ENCODE data around the gene ZNF682. TPM values are rescaled to one million over a fixed set of nuclear protein-coding genes. Genes with fewer than 3 reads are reported as not detected.
A peak's percentile ranks its signal among the peaks of the same experiment; 100 is the strongest.
"Not testable (repeated sequence)": the region's sequence is repeated elsewhere in the genome, so short reads cannot be mapped to it uniquely, and the experiment has no call there.

Gene ZNF682
- total and polyA plus RNA-seq, 2 donors (not counting 1 experiment from before 2014, with no cell fraction given), result 2.0 to 11.3 TPM

DNA sequence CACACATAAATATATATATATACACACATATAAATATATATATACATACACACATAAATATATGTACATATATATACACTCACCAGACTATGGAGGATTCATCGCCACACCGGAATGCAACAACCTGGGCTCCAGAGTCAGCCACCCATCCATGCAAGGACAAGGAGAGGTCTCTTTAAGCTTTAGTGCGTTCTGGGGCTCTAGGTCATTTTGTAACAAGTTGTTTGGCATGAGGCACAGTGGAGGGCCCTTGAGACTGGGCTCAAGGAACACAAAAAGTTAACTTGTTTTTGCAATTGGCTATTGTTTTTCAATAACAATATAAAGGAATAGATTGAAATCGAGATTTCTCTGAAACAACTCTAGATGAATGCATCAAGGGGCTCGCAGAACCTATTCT, 33.6 kb upstream of the ZNF682 start:
- H4K20me1 ChIP-seq (ENCODE audit: control insufficient read depth, insufficient read depth, low read length, poor library complexity, severe bottlenecking), result no peaks in the 10 kb centered on the region
- DNase-seq (no peak), ATAC-seq (ENCODE audit: low read depth) (no peak)
- peaks cover 0 to 33% (median 0%) of the 10 kb centered on the region in 3 donors for H3K9me3 ChIP-seq (ENCODE audit: control extremely low read depth in 1 of 3, control insufficient read depth in 2 of 3, insufficient read depth in 1 of 3, low read length in 2 of 3)
- POLR2A ChIA-PET, result no interaction called here
- peaks cover 0 to 1% of the 10 kb centered on the region in 2 donors for H3K4me1 ChIP-seq (ENCODE audit: control insufficient read depth in 2 of 2, insufficient read depth in 2 of 2, low read length in 2 of 2)
- Mint-ChIP-seq H3K4me3 (no peak overlapping the region), H3K4me1 (peaks cover 4% of the 10 kb centered on the region), H3K27me3 (peaks cover 17% of the 10 kb centered on the region), H3K27ac (no peak overlapping the region), H3K9me3 (ENCODE audit: insufficient read depth) (no peaks in the 10 kb centered on the region)
- H3K27me3 ChIP-seq (replicated peaks in 1 of 4; ENCODE audit: control extremely low read depth in 1 of 4, control insufficient read depth in 3 of 4, insufficient read depth in 4 of 4, low read length in 3 of 4), result peaks cover 0 to 6% (median 2%) of the 10 kb centered on the region in 4 experiments
- 90% methylated on average over 2 of the region's 5 CpGs for whole genome bisulfite sequencing (ENCODE audit: insufficient coverage)
- no peak for TF ChIP-seq EZH2 (IDR thresholded peaks at IDR 0.05; ENCODE audit: borderline replicate concordance, insufficient read depth, low read depth, low read length, poor library complexity, severe bottlenecking)
- TF ChIP-seq, protein P1, sequence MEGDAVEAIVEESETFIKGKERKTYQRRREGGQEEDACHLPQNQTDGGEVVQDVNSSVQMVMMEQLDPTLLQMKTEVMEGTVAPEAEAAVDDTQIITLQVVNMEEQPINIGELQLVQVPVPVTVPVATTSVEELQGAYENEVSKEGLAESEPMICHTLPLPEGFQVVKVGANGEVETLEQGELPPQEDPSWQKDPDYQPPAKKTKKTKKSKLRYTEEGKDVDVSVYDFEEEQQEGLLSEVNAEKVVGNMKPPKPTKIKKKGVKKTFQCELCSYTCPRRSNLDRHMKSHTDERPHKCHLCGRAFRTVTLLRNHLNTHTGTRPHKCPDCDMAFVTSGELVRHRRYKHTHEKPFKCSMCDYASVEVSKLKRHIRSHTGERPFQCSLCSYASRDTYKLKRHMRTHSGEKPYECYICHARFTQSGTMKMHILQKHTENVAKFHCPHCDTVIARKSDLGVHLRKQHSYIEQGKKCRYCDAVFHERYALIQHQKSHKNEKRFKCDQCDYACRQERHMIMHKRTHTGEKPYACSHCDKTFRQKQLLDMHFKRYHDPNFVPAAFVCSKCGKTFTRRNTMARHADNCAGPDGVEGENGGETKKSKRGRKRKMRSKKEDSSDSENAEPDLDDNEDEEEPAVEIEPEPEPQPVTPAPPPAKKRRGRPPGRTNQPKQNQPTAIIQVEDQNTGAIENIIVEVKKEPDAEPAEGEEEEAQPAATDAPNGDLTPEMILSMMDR (IDR thresholded peaks at IDR 0.05), result no peak
- CTCF ChIA-PET, result no interaction called here
- H3K79me2 ChIP-seq (ENCODE audit: control insufficient read depth, insufficient read depth, low read length), result peaks cover under 1% of the 10 kb centered on the region
- H3K36me3 ChIP-seq (replicated peaks in 1 of 2; ENCODE audit: control extremely low read depth in 1 of 2, control insufficient read depth in 1 of 2, extremely low read depth in 1 of 2, insufficient read depth in 2 of 2, low read length in 1 of 2), result no peaks in the 10 kb centered on the region
- no peak overlapping the region for H3K4me3 ChIP-seq (ENCODE audit: control extremely low read depth in 1 of 5, extremely low read depth in 1 of 5, insufficient read depth in 1 of 5, low read depth in 2 of 5, low read length in 4 of 5)
- no peak overlapping the region for H3K4me2 ChIP-seq (replicated peaks; ENCODE audit: low read depth, low read length, poor library complexity, severe bottlenecking)
- H3K27ac ChIP-seq (ENCODE audit: low read length in 2 of 2), result no peak overlapping the region
- no peak overlapping the region for H2AFZ ChIP-seq (ENCODE audit: insufficient read depth, low read depth, low read length, poor library complexity, severe bottlenecking)
- H3K9ac ChIP-seq (ENCODE audit: low read length), result no peak overlapping the region
- intact Hi-C loops (cut with micrococcal nuclease), result loop anchor here (10.0 kb wide), 1 partner anchor 558 kb away; the partner anchor contains the start of genes NDUFA13 and TSSK6

- DNase-seq (no peak), ATAC-seq (ENCODE audit: low read depth) (no peak)
- TF ChIP-seq, protein P1 (IDR thresholded peaks at IDR 0.05), result no peak
- TF ChIP-seq EZH2 (IDR thresholded peaks at IDR 0.05; ENCODE audit: borderline replicate concordance, insufficient read depth, low read depth, low read length, poor library complexity, severe bottlenecking), result no peak
- Histone ChIP-seq H3K9me3 (ENCODE audit: control extremely low read depth in 1 of 3, control insufficient read depth in 2 of 3, insufficient read depth in 1 of 3, low read length in 2 of 3) (peaks cover 0 to 19% (median 2%) of the 10 kb centered on the region in 3 donors), H3K4me1 (ENCODE audit: control insufficient read depth in 2 of 2, insufficient read depth in 2 of 2, low read length in 2 of 2) (no peaks in the 10 kb centered on the region), H3K36me3 (replicated peaks in 1 of 2; ENCODE audit: control extremely low read depth in 1 of 2, control insufficient read depth in 1 of 2, extremely low read depth in 1 of 2, insufficient read depth in 2 of 2, low read length in 1 of 2) (no peaks in the 10 kb centered on the region), H3K79me2 (ENCODE audit: control insufficient read depth, insufficient read depth, low read length) (no peaks in the 10 kb centered on the region), H3K27ac (ENCODE audit: low read length in 2 of 2) (no peak overlapping the region), H3K9ac (ENCODE audit: low read length) (no peak overlapping the region), H2AFZ (ENCODE audit: insufficient read depth, low read depth, low read length, poor library complexity, severe bottlenecking) (no peak overlapping the region), H3K27me3 (replicated peaks in 1 of 4; ENCODE audit: control extremely low read depth in 1 of 4, control insufficient read depth in 3 of 4, insufficient read depth in 4 of 4, low read length in 3 of 4) (peaks cover 0 to 18% (median 6%) of the 10 kb centered on the region in 4 experiments), H4K20me1 (ENCODE audit: control insufficient read depth, insufficient read depth, low read length, poor library complexity, severe bottlenecking) (no peaks in the 10 kb centered on the region), H3K4me2 (replicated peaks; ENCODE audit: low read depth, low read length, poor library complexity, severe bottlenecking) (no peak overlapping the region), H3K4me3 (ENCODE audit: control extremely low read depth in 1 of 5, extremely low read depth in 1 of 5, insufficient read depth in 1 of 5, low read depth in 2 of 5, low read length in 4 of 5) (no peak overlapping the region)
- no CpG with 5 or more reads among the region's 2 CpGs for WGBS (ENCODE audit: insufficient coverage)
- no peak overlapping the region for H3K27ac Mint-ChIP-seq
- H3K9me3 Mint-ChIP-seq (ENCODE audit: insufficient read depth), result no peaks in the 10 kb centered on the region
- H3K4me1 Mint-ChIP-seq, result no peaks in the 10 kb centered on the region
- H3K27me3 Mint-ChIP-seq, result peaks cover 24% of the 10 kb centered on the region
- ChIA-PET POLR2A (no interaction called here), CTCF (no interaction called here)
- intact Hi-C loops (cut with micrococcal nuclease), result loop anchor here (10.0 kb wide), 1 partner anchor 556 kb away; the partner anchor contains the start of genes NDUFA13 and TSSK6
- H3K4me3 Mint-ChIP-seq, result no peak overlapping the region
Measured at GRCh38 chr19:20070691-20071090, 31.4 kb upstream of the ZNF682 start.

- H3K4me1 Mint-ChIP-seq, result not testable (repeated sequence)
Measured at GRCh38 chr19:20068559-20068958, 29.3 kb upstream of the ZNF682 start.

More at GRCh38 chr19:20068559-20068958, 29.3 kb upstream of the ZNF682 start:
- H3K27ac ChIP-seq (ENCODE audit: low read length in 2 of 2); H3K4me1 ChIP-seq (ENCODE audit: control insufficient read depth in 2 of 2, insufficient read depth in 2 of 2, low read length in 2 of 2); H4K20me1 ChIP-seq (ENCODE audit: control insufficient read depth, insufficient read depth, low read length, poor library complexity, severe bottlenecking); CTCF ChIA-PET; H3K4me2 ChIP-seq (replicated peaks; ENCODE audit: low read depth, low read length, poor library complexity, severe bottlenecking); H3K4me3 ChIP-seq (ENCODE audit: control extremely low read depth in 1 of 5, extremely low read depth in 1 of 5, insufficient read depth in 1 of 5, low read depth in 2 of 5, low read length in 4 of 5); H3K9ac ChIP-seq (ENCODE audit: low read length); H3K4me3 Mint-ChIP-seq; H3K27ac Mint-ChIP-seq; H3K9me3 Mint-ChIP-seq (ENCODE audit: insufficient read depth); ATAC-seq (ENCODE audit: low read depth); intact Hi-C loops (cut with micrococcal nuclease); DNase-seq; H3K79me2 ChIP-seq (ENCODE audit: control insufficient read depth, insufficient read depth, low read length); H3K36me3 ChIP-seq (replicated peaks in 1 of 2; ENCODE audit: control extremely low read depth in 1 of 2, control insufficient read depth in 1 of 2, extremely low read depth in 1 of 2, insufficient read depth in 2 of 2, low read length in 1 of 2): not testable (repeated sequence)
- 54% methylated on average over 7 of the region's 7 CpGs for WGBS (ENCODE audit: insufficient coverage)
- peaks cover 0 to 16% (median 2%) of the 10 kb centered on the region in 3 donors for H3K9me3 ChIP-seq (ENCODE audit: control extremely low read depth in 1 of 3, control insufficient read depth in 2 of 3, insufficient read depth in 1 of 3, low read length in 2 of 3)
- peaks cover 24% of the 10 kb centered on the region for H3K27me3 Mint-ChIP-seq
- POLR2A ChIA-PET, result interaction anchor here (0.6 kb wide), 1 partner anchor 101 kb away, joined by 6 read pairs; no protein-coding TSS in a partner anchor
- H2AFZ ChIP-seq (ENCODE audit: insufficient read depth, low read depth, low read length, poor library complexity, severe bottlenecking), result peak overlapping the region; percentile 1
- H3K27me3 ChIP-seq (replicated peaks in 1 of 4; ENCODE audit: control extremely low read depth in 1 of 4, control insufficient read depth in 3 of 4, insufficient read depth in 4 of 4, low read length in 3 of 4), result peaks cover 0 to 18% (median 6%) of the 10 kb centered on the region in 4 experiments
